ENCODE measurements around the gene ATP2B3.
A peak's percentile ranks its signal among the peaks of the same experiment; 100 is the strongest.

The ATP2B3 gene

GRCh38 chrX:153539171-153539978, 21.9 kb downstream of the ATP2B3 start:
- peak; percentile 65 to 71 for DNase-seq

- no peak for DNase-seq
Measured at GRCh38 chrX:153539979-153540358, 22.5 kb downstream of the ATP2B3 start.

- DNase-seq: no peak
Measured at GRCh38 chrX:153544727-153545126, 27.3 kb downstream of the ATP2B3 start.

- no peak for DNase-seq
Measured at GRCh38 chrX:153546386-153546785, 28.9 kb downstream of the ATP2B3 start.

- DNase-seq: no peak
Measured at GRCh38 chrX:153547195-153547594, 29.8 kb downstream of the ATP2B3 start.

GRCh38 chrX:153549231-153549630, 31.8 kb downstream of the ATP2B3 start:
- no peak for DNase-seq

GRCh38 chrX:153549807-153550206, 32.4 kb downstream of the ATP2B3 start:
- DNase-seq: no peak

- no peak for DNase-seq
Measured at GRCh38 chrX:153551135-153551534, 33.7 kb downstream of the ATP2B3 start.

GRCh38 chrX:153554519-153555167, 37.2 kb downstream of the ATP2B3 start:
- DNase-seq: peak; percentile 63 to 68

GRCh38 chrX:153556767-153557166, 39.3 kb downstream of the ATP2B3 start:
- DNase-seq: no peak

- no peak for DNase-seq
Measured at GRCh38 chrX:153557618-153558355, 40.3 kb downstream of the ATP2B3 start.

GRCh38 chrX:153560000-153560399, 42.6 kb downstream of the ATP2B3 start:
- DNase-seq: no peak

GRCh38 chrX:153560466-153560865, 43.0 kb downstream of the ATP2B3 start:
- DNase-seq: no peak

GRCh38 chrX:153561337-153561736, 43.9 kb downstream of the ATP2B3 start:
- no peak for DNase-seq

GRCh38 chrX:153562546-153562945, 45.1 kb downstream of the ATP2B3 start:
- no peak for DNase-seq

- DNase-seq: no peak
Measured at GRCh38 chrX:153564047-153564606, 46.7 kb downstream of the ATP2B3 start.

GRCh38 chrX:153565996-153566580, 48.6 kb downstream of the ATP2B3 start:
- DNase-seq: no peak

- DNase-seq: no peak
Measured at GRCh38 chrX:153568451-153569011, 51.1 kb downstream of the ATP2B3 start.

GRCh38 chrX:153569475-153569874, 52.0 kb downstream of the ATP2B3 start:
- no peak for DNase-seq

GRCh38 chrX:153571534-153571908, 54.1 kb downstream of the ATP2B3 start:
- no peak for DNase-seq

GRCh38 chrX:153572601-153573000, 55.2 kb downstream of the ATP2B3 start:
- no peak for DNase-seq

- DNase-seq: no peak
Measured at GRCh38 chrX:153573984-153574383, 56.5 kb downstream of the ATP2B3 start.
